ENCODE measurements around the gene ALOX12B.
"Not testable (repeated sequence)": the region's sequence is repeated elsewhere in the genome, so short reads cannot be mapped to it uniquely, and the experiment has no call there.

ALOX12B gene

GRCh38 chr17:8118769-8119580 lies 31.5 kb upstream of the ALOX12B start:
- DNase-seq (ENCODE audit: low spot score), result peak; percentile 85

DNA sequence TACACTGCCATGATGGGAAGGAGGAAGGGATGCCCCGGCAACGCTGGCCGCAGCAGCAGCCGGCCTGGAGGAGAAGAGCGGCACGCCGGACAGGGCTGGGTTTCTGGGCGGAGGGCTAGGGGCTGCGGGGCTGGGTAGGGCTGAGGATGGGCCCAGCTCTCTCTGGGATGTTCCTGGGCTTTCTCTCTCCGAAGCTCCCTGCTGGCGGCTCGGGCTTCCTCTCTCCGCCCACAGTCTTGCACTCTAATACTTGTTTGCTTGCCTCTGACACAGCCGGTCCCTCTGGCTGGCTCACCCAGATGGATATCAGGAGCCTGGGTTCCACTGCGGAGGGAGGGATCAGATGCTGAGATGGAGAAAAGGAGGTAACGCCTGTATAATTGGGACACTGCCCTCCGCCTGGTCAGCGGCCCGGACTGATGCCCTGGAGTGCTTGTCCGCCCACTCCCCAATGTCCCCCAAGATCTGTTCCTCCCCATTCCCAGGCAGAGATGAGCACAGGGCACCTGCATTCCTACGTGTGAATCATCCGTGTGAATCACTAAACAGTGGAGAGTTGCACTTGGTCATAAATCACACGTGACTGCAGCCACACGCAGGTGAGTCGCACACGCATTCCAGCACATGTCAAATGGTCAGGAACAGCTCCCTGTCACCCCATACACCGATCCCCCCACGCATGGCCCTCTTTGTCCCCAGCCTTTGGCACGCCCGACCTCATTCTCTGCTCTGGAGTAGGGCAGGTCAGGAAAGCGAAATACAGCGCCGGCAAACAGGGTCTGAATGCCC lies 30.7 kb upstream of the ALOX12B start, which contains the start of gene ALOXE3:
Gene ALOXE3 (minus strand): TSS at position 535 of the 789 bp plus-strand sequence. CDS start 524 bp downstream, at position 11.
- no peak for DNase-seq (ENCODE audit: low spot score)

- DNase-seq (ENCODE audit: low spot score), result no peak
These were observed 30.0 kb upstream of the ALOX12B start for GRCh38 chr17:8117367-8117979.

DNA sequence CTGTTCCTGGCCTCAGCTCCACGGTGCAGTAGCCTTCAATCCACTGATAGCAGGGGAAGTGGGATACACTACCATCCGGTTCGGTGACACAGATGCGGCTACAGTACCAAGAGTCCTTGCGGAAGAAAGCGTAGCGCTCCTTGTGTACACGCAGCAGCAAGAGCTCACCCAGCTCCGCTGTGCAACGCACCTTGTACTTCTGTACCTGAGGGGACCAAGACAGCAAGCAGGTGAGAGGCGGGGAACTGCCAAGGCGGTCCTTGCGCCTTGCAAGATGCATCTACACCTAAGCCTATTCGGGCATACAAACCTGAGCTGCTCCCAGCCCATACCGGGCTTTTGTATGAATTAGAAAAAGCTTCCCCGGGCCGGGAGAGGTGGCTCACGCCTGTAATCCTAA lies 29.3 kb upstream of the ALOX12B start:
- DNase-seq (ENCODE audit: low spot score), result no peak

DNA sequence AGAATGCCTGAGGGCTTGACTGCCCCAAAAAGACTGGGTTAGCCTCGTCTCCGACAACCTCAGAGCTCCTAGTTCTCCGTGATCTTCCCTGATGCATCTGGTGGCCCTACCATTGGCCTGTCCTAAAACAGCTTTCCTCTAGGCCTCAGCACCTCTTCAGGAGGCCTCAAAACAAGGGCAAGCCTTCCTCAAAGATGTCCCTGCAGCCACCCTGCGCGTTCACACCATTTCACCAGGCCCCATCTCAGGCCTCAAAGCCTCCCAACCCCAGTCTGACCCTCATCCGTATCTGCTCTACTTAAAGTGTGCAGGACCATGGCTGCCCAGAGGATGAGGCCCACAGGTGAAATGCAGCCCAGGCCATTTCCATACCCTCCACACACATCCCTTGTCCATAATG lies 23.4 kb upstream of the ALOX12B start:
- no peak for DNase-seq (ENCODE audit: low spot score)

GRCh38 chr17:8110456-8110804 lies 22.9 kb upstream of the ALOX12B start:
- no peak for DNase-seq (ENCODE audit: low spot score)

- peak; percentile 81 for DNase-seq (ENCODE audit: low spot score)
These were observed 22.3 kb upstream of the ALOX12B start for GRCh38 chr17:8109661-8110455.

GRCh38 chr17:8108972-8109660 lies 21.6 kb upstream of the ALOX12B start:
- no peak for DNase-seq (ENCODE audit: low spot score)

GRCh38 chr17:8106980-8107379 lies 19.5 kb upstream of the ALOX12B start:
- DNase-seq (ENCODE audit: low spot score), result not testable (repeated sequence)

GRCh38 chr17:8105957-8106398 lies 18.5 kb upstream of the ALOX12B start:
- no peak for DNase-seq (ENCODE audit: low spot score)

- DNase-seq (ENCODE audit: low spot score), result no peak
These were observed 17.4 kb upstream of the ALOX12B start for GRCh38 chr17:8104911-8105310.

DNA sequence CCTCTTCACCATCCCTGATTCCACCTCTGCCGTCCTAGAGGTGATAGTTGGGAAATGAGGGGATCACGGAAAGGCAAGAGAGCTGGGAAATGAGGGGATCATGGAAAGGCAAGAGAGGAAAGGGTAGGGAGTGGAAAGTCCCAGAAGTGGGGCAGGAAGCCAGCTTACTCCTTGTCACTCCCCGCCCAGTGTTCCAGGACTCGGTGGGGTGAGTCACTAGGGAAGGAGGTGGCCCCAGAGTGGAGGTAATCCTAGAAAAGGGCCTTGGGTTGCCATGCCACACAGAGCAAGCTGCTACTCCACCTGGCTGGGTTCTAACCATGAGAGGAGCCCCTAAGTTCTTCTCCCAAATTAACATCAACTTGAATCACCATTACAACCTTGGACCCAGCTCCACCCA lies 16.0 kb upstream of the ALOX12B start:
- DNase-seq (ENCODE audit: low spot score), result no peak

DNA sequence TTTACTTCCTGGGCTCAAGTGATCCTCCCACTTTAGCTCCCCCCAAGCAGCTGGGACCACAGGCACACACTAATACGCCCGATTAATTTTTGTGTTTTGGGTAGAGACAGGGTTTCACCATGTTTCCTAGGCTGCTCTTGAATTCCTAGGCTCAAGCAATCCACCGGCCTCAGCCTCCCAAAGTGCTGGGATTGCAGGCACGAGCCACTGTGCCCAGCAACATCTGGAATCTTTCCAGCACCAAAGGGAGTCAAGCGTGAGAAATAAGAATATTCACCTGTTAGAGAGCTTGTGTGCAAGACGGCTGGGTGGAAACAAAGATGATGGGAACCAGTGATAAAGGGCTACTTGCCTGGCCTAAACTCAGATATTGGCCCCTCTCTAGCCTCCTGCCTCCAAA lies 14.2 kb upstream of the ALOX12B start:
- no peak for DNase-seq (ENCODE audit: low spot score)

- DNase-seq (ENCODE audit: low spot score), result no peak
These were observed 13.2 kb upstream of the ALOX12B start for GRCh38 chr17:8100763-8101162.

GRCh38 chr17:8100111-8100510 lies 12.6 kb upstream of the ALOX12B start:
- DNase-seq (ENCODE audit: low spot score), result no peak

- DNase-seq (ENCODE audit: low spot score), result no peak
These were observed 9.0 kb upstream of the ALOX12B start for GRCh38 chr17:8096541-8096940.

- DNase-seq (ENCODE audit: low spot score), result no peak
These were observed 7.8 kb upstream of the ALOX12B start for GRCh38 chr17:8095361-8095760.

DNA sequence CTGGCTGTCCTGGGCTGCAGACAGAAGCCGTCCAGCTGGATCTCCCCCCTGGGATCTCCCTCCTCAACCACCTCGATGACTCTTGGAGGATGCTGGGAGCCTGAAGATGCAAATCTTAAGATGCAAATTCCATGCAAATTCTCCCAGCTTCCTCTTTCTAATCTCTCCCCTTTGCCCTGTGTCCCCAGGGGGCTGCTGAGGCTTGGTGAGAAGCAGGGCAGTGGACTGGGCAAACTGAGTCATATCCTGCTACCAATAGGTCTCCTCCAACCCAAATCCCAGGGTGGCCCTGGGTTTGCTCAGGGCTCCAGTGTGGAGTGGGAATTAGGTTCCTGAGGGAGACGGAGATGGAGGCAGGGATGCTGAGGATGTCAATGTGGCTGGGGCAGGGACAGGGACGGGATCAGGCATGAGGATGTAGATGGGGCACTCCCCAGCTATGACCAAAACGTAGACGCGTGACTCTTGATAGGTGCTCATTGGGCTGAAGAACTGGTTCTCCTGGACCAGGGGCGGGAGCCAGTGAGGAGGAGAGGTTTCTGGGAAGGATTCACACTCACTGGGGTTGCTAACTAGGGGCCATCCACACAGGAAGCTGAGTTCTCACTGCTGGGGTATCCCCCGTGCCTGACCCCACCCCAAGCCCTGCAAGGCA lies 3.6 kb upstream of the ALOX12B start:
- no peak for DNase-seq (ENCODE audit: low spot score)

DNA sequence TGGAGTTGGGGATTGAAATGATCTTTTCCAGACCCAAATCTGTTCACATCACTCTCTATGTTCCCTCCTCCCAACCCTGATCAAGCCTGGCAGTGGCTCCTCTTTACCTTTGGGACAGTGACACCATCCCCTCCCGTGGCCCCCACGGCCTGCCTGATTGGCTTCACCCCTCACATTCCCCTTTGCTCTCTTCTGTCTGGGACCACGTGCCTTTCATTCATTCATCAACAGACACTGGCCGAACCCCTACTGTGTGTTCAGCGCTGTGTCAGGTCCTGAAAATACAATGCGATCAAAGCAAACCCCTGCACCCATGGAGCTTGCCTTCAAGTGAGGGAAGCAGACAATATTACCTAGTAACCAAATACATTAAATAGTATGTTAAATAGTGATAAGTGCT lies 2.2 kb upstream of the ALOX12B start:
- DNase-seq (ENCODE audit: low spot score), result no peak

DNA sequence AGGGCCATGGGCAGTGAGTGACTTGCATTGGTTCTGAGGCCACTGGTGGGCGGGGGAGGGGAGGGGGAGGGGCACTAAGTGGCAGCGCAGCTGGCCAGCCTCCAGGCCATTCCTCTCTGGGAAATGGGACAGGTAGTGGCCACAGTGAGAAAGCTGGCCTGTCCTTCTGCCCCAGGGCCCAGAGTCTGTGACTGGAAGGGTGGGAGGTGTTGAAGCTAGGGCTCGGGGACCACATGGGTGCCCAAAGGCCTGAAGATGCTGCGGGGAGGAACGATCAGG lies 375 bp upstream of the ALOX12B start:
- DNase-seq (ENCODE audit: low spot score), result no peak

GRCh38 chr17:8084250-8084649 lies 3.3 kb downstream of the ALOX12B start:
- DNase-seq (ENCODE audit: low spot score), result no peak
